Measurements from ENCODE around the gene BAG1.

BAG1 gene

DNA sequence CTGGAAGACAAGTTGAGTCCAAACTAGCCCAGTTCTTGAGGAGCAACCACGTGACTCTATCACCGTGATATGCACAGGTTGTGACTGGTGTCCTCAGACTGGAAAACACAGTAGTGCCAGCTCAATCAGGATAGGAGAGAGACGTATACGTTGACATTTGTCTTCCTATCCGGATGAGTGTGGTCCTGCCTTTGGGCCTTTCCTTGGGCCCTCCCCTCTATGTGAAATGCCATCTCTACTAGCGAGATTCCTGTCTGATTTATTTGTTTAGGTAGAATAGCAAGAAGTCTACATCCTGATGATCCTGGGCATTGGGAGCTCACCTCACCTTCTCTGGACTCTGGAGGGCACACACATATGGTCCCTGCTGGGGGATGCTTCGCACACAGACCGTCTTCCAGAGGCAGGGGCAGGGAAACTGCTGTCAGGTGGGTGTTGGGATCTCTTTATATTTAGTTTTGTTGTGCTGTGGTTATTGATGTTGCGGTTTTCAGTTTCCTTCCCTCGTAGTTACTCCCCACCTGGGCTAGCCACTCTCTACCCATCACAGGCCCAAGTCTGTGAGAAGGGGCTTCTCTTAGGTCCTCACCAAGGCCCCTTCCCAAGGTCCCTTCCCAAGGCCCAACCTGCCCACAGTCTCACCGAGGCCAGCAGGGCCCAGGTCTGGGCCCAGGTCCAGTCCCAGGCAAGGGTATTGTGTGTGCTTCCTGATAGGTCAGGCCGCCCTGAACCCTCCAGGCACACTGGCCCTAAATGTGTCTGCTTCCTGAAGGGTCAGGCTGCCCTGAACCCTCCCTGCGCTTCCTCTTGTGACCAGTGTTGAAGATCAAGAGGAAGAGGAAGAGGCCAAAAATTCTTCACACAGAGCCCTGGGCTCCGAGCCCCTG is 43.6 kb downstream of the BAG1 start:
- no CpG with 5 or more reads among the region's 14 CpGs for WGBS (ENCODE audit: extremely low coverage, insufficient coverage, low lambda C conversion rate)
- no peak overlapping the region for H2BK120ac ChIP-seq (ENCODE audit: low read depth, low read length)

DNA sequence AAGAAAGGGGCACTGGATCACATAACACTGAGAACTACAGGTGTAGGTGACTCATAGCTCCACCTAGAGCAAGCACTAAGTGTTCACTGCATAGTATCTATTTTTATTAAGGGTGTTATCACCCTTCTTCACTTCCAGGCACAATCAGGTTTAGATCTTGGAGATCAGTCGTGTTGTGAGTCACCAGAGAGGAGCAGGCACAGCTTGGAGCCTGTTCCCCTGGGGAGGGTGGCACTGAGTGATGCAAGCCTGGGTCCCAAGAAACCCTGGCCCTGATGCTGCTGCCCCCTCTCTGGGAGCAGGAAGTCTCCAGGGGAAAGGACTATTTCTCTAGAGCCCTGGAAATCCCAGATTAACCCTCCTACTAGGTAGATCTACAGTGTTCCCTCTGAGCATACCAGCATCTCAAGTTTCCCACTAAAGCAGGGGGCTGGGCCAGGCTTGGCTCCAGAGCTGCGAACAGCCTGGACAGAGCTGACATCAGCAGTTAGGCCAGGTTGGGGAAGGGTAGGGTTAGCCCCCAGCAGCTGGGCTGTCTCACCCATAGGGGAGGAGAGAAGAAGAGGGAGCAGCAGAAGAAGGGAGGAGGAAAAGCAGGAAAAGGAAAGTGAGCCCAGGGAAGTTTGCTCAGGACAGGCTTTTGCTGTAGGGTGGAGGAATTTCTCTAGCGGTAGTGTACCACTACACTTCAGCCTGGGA is 52.7 kb downstream of the BAG1 start:
- H3K4me3 ChIP-seq (ENCODE audit: low read length), result no peak overlapping the region
- no peak overlapping the region for H4K5ac ChIP-seq (ENCODE audit: low read length)
- no peak overlapping the region for H3K18ac ChIP-seq (ENCODE audit: low read length)
- H3K4me2 ChIP-seq (ENCODE audit: low read length), result no peak overlapping the region
- peak; percentile 63 for DNase-seq
- H3K4ac ChIP-seq (ENCODE audit: low read depth, low read length), result no peak overlapping the region
- no peak overlapping the region for H2BK15ac ChIP-seq (replicated peaks; ENCODE audit: low read depth)
- no peaks in the 10 kb centered on the region for H3K79me1 ChIP-seq (ENCODE audit: low read length)
- H3K27me3 ChIP-seq (ENCODE audit: insufficient read depth, low read length, poor library complexity), result no peaks in the 10 kb centered on the region
- H3K23ac ChIP-seq (ENCODE audit: low read length), result no peak overlapping the region
- H3K9ac ChIP-seq (ENCODE audit: low read length), result no peak overlapping the region
- H2AK5ac ChIP-seq (ENCODE audit: low read length), result no peak overlapping the region
- no peak overlapping the region for H3K27ac ChIP-seq (ENCODE audit: low read depth, low read length)
- H3K56ac ChIP-seq (ENCODE audit: low read length), result no peak overlapping the region
- H4K8ac ChIP-seq (ENCODE audit: low read depth, low read length), result no peak overlapping the region
- H3K79me2 ChIP-seq (ENCODE audit: control insufficient read depth, insufficient read depth, low read length), result no peaks in the 10 kb centered on the region
- H2BK5ac ChIP-seq (ENCODE audit: low read length), result no peak overlapping the region
- WGBS (ENCODE audit: extremely low coverage, insufficient coverage, low lambda C conversion rate), result no CpG with 5 or more reads among the region's 3 CpGs
- peaks cover 3% of the 10 kb centered on the region for H3K4me1 ChIP-seq (ENCODE audit: control insufficient read depth, low read depth, low read length)
- H2BK120ac ChIP-seq (ENCODE audit: low read depth, low read length), result no peak overlapping the region
- H3K36me3 ChIP-seq (ENCODE audit: control insufficient read depth, insufficient read depth, low read length), result no peaks in the 10 kb centered on the region

More for the DNA sequence above, 43.6 kb downstream of the BAG1 start:
- Histone ChIP-seq H3K79me1 (ENCODE audit: low read length) (no peaks in the 10 kb centered on the region), H3K4me3 (ENCODE audit: low read length) (no peak overlapping the region), H3K18ac (ENCODE audit: low read length) (no peak overlapping the region), H3K79me2 (ENCODE audit: control insufficient read depth, insufficient read depth, low read length) (no peaks in the 10 kb centered on the region), H2BK15ac (replicated peaks; ENCODE audit: low read depth) (no peak overlapping the region), H3K4me1 (ENCODE audit: control insufficient read depth, low read depth, low read length) (no peaks in the 10 kb centered on the region), H2BK5ac (ENCODE audit: low read length) (no peak overlapping the region), H2AK5ac (ENCODE audit: low read length) (no peak overlapping the region), H3K36me3 (ENCODE audit: control insufficient read depth, insufficient read depth, low read length) (no peaks in the 10 kb centered on the region), H3K56ac (ENCODE audit: low read length) (no peak overlapping the region), H4K8ac (ENCODE audit: low read depth, low read length) (no peak overlapping the region), H4K5ac (ENCODE audit: low read length) (no peak overlapping the region), H3K4me2 (ENCODE audit: low read length) (no peak overlapping the region), H3K9ac (ENCODE audit: low read length) (no peak overlapping the region), H3K23ac (ENCODE audit: low read length) (no peak overlapping the region), H3K4ac (ENCODE audit: low read depth, low read length) (no peak overlapping the region), H3K27me3 (ENCODE audit: insufficient read depth, low read length, poor library complexity) (no peaks in the 10 kb centered on the region), H3K27ac (ENCODE audit: low read depth, low read length) (no peak overlapping the region)
- no peak for DNase-seq

DNA sequence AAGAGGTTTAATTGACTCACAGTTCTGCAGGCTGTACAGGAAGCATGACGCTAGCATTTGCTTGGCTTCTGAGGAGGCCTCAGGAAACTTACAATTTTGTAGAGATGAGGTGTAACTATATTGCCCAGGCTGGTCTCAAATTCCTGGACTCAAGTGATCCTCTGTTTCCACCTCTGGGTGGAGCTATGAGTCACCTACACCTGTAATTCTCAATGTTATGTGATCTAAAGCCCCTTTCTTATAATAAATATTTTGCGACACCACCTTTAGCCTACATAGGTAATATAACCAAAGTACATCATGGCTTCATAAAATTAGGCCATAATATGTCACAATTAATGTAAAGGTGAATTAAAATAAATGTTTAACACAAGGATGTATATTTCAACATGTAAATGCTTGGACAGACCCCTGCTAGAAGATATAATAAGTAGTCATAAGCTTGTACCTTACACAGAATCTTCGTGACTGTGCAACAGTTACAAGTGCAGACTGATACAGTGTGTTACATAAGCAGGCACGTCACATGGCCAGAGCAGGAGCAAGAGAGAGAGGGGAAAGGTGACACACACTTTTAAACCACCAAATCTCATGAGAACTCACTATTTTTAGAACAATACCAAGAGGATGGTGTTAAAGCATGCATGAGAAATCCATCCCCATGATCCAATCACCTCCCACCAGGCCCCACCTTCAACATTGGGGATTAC is 54.3 kb downstream of the BAG1 start:
- H3K4ac ChIP-seq (ENCODE audit: low read depth, low read length), result no peak overlapping the region
- no peaks in the 10 kb centered on the region for H3K27me3 ChIP-seq (ENCODE audit: insufficient read depth, low read length, poor library complexity)
- H4K8ac ChIP-seq (ENCODE audit: low read depth, low read length), result no peak overlapping the region
- H3K79me2 ChIP-seq (ENCODE audit: control insufficient read depth, insufficient read depth, low read length), result no peaks in the 10 kb centered on the region
- H3K4me1 ChIP-seq (ENCODE audit: control insufficient read depth, low read depth, low read length), result peaks cover 3% of the 10 kb centered on the region
- no peak overlapping the region for H3K56ac ChIP-seq (ENCODE audit: low read length)
- no peak overlapping the region for H2BK15ac ChIP-seq (replicated peaks; ENCODE audit: low read depth)
- no peak for DNase-seq
- H4K5ac ChIP-seq (ENCODE audit: low read length), result no peak overlapping the region
- no CpG with 5 or more reads among the region's 4 CpGs for WGBS (ENCODE audit: extremely low coverage, insufficient coverage, low lambda C conversion rate)
- no peak overlapping the region for H3K18ac ChIP-seq (ENCODE audit: low read length)
- no peaks in the 10 kb centered on the region for H3K79me1 ChIP-seq (ENCODE audit: low read length)
- no peak overlapping the region for H3K4me3 ChIP-seq (ENCODE audit: low read length)
- no peak overlapping the region for H2AK5ac ChIP-seq (ENCODE audit: low read length)
- H3K23ac ChIP-seq (ENCODE audit: low read length), result no peak overlapping the region
- no peak overlapping the region for H2BK5ac ChIP-seq (ENCODE audit: low read length)
- no peak overlapping the region for H2BK120ac ChIP-seq (ENCODE audit: low read depth, low read length)
- no peak overlapping the region for H3K27ac ChIP-seq (ENCODE audit: low read depth, low read length)
- no peak overlapping the region for H3K4me2 ChIP-seq (ENCODE audit: low read length)
- H3K36me3 ChIP-seq (ENCODE audit: control insufficient read depth, insufficient read depth, low read length), result no peaks in the 10 kb centered on the region
- no peak overlapping the region for H3K9ac ChIP-seq (ENCODE audit: low read length)

DNA sequence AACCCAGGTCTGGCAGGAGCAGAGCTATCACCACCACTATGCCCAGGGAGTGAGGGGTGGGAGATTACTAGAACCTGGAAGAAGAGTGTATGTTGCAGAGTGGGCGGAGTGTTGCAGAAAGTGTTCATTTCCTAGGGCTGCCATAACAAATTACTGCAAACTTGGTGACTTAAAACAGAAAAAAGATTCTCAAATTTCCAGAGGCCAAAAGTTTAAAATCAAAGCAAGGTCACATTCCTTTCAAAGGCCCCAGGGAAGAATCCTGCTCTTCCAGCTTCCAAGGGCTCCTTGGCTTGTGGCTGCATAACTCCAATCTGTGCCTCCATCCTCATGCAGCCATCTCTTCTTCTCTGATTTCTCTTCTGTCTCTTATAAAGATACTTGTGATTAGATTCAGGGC is 55.1 kb downstream of the BAG1 start:
- Histone ChIP-seq H3K79me2 (ENCODE audit: control insufficient read depth, insufficient read depth, low read length) (no peaks in the 10 kb centered on the region), H3K79me1 (ENCODE audit: low read length) (no peaks in the 10 kb centered on the region), H3K18ac (ENCODE audit: low read length) (no peak overlapping the region), H3K27ac (ENCODE audit: low read depth, low read length) (no peak overlapping the region), H3K56ac (ENCODE audit: low read length) (no peak overlapping the region), H4K8ac (ENCODE audit: low read depth, low read length) (no peak overlapping the region), H4K5ac (ENCODE audit: low read length) (no peak overlapping the region), H2BK5ac (ENCODE audit: low read length) (no peak overlapping the region), H3K36me3 (ENCODE audit: control insufficient read depth, insufficient read depth, low read length) (no peaks in the 10 kb centered on the region), H3K4me2 (ENCODE audit: low read length) (no peak overlapping the region), H3K27me3 (ENCODE audit: insufficient read depth, low read length, poor library complexity) (no peaks in the 10 kb centered on the region), H3K4me3 (ENCODE audit: low read length) (no peak overlapping the region), H2AK5ac (ENCODE audit: low read length) (no peak overlapping the region), H3K4ac (ENCODE audit: low read depth, low read length) (no peak overlapping the region), H3K4me1 (ENCODE audit: control insufficient read depth, low read depth, low read length) (peaks cover 3% of the 10 kb centered on the region), H3K9ac (ENCODE audit: low read length) (no peak overlapping the region), H2BK120ac (ENCODE audit: low read depth, low read length) (no peak overlapping the region), H2BK15ac (replicated peaks; ENCODE audit: low read depth) (no peak overlapping the region), H3K23ac (ENCODE audit: low read length) (no peak overlapping the region)
- DNase-seq, result no peak
- WGBS (ENCODE audit: extremely low coverage, insufficient coverage, low lambda C conversion rate), result no CpG with 5 or more reads among the region's 1 CpG

DNA sequence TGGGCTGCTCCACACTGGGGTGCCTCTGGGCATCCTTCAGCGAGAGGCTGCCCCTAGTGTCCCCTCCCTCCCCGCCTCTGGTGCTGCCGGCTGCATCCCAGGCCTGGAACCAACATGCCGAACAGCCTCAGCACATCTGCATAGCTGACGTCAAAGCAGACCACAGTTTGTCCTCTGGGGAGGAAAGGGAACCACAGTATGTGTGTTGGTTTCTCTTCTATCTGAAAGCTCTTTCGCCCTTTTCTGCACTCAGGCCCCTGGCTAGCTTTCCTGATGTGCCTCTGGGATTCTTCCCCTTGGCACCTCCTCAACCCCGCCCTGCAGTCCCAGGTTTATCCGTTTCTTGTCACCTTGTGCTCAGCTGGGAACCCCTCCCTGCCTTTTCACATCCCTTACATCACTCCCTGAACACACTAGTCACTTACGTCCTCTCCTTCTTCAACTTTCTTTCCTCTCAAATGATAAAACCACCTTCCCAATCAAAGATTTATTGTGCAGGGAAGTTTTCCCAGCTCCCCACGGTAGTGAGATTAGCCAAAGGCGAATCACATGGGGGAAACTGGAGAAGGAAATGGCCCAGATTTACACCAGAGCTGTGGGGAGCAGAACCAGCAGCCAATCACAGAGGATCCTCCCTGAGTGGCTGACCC is 61.8 kb downstream of the BAG1 start:
- no peaks in the 10 kb centered on the region for H3K79me1 ChIP-seq (ENCODE audit: low read length)
- H3K27ac ChIP-seq (ENCODE audit: low read depth, low read length), result no peak overlapping the region
- no peak overlapping the region for H2BK15ac ChIP-seq (replicated peaks; ENCODE audit: low read depth)
- no peaks in the 10 kb centered on the region for H3K27me3 ChIP-seq (ENCODE audit: insufficient read depth, low read length, poor library complexity)
- H3K4me3 ChIP-seq (ENCODE audit: low read length), result no peak overlapping the region
- H3K79me2 ChIP-seq (ENCODE audit: control insufficient read depth, insufficient read depth, low read length), result no peaks in the 10 kb centered on the region
- H4K8ac ChIP-seq (ENCODE audit: low read depth, low read length), result no peak overlapping the region
- no peaks in the 10 kb centered on the region for H3K4me1 ChIP-seq (ENCODE audit: control insufficient read depth, low read depth, low read length)
- no peak overlapping the region for H3K56ac ChIP-seq (ENCODE audit: low read length)
- WGBS (ENCODE audit: extremely low coverage, insufficient coverage, low lambda C conversion rate), result 100% methylated on average over 1 of the region's 11 CpGs
- H3K18ac ChIP-seq (ENCODE audit: low read length), result no peak overlapping the region
- H2AK5ac ChIP-seq (ENCODE audit: low read length), result no peak overlapping the region
- no peak overlapping the region for H3K4ac ChIP-seq (ENCODE audit: low read depth, low read length)
- H2BK120ac ChIP-seq (ENCODE audit: low read depth, low read length), result no peak overlapping the region
- H3K36me3 ChIP-seq (ENCODE audit: control insufficient read depth, insufficient read depth, low read length), result no peaks in the 10 kb centered on the region
- H4K5ac ChIP-seq (ENCODE audit: low read length), result no peak overlapping the region
- H3K9ac ChIP-seq (ENCODE audit: low read length), result no peak overlapping the region
- H3K4me2 ChIP-seq (ENCODE audit: low read length), result no peak overlapping the region
- no peak overlapping the region for H3K23ac ChIP-seq (ENCODE audit: low read length)
- no peak overlapping the region for H2BK5ac ChIP-seq (ENCODE audit: low read length)
- DNase-seq, result no peak
